Epithelial cell of prostate (primary cell): ENCODE measurements around the gene GADD45GIP1.

Experiments used
- DNase-seq: peaks from one replicate; pipeline ENCODE4 v3.0.0-alpha.2; 2011; ENCODE audit warnings: low read depth, low spot score
- H3K27ac ChIP-seq: fragments of 450-650 bp; 2 replicates; pipeline ENCODE4 v1.5.1; 2017; ENCODE audit warnings: mild to moderate bottlenecking

The GADD45GIP1 gene

GRCh38 chr19:12945479-12946091 lies 11.4 kb downstream of the GADD45GIP1 start, which contains the start of gene RAD23A:
Gene RAD23A, plus strand, starts transcription at chr19:12945862. Its CDS starts 87 bp downstream, at chr19:12945949.
- H3K27ac ChIP-seq, result peak within 1 kb of the TSS; percentile 95
- peak; percentile 90 for DNase-seq

- H3K27ac ChIP-seq, result peak overlapping the region; percentile 95
- DNase-seq, result no peak
Observed at GRCh38 chr19:12944104-12944674, 12.8 kb downstream of the GADD45GIP1 start.

- DNase-seq, result no peak
- peak overlapping the region; percentile 70 for H3K27ac ChIP-seq
Observed at GRCh38 chr19:12943437-12944044, 13.5 kb downstream of the GADD45GIP1 start.

- no peak for DNase-seq
- H3K27ac ChIP-seq, result peak overlapping the region; percentile 70
Observed at GRCh38 chr19:12940897-12941296, 16.1 kb downstream of the GADD45GIP1 start.

- DNase-seq, result no peak
- peak overlapping the region; percentile 70 for H3K27ac ChIP-seq
Observed at GRCh38 chr19:12939975-12940423, 17.0 kb downstream of the GADD45GIP1 start.

GRCh38 chr19:12938779-12939601 lies 18.0 kb downstream of the GADD45GIP1 start:
- H3K27ac ChIP-seq, result peak overlapping the region; percentile 70
- DNase-seq, result no peak

- DNase-seq, result peak; percentile 93
Observed at GRCh38 chr19:12937927-12938778, 18.9 kb downstream of the GADD45GIP1 start, which contains the start of gene CALR. Gene CALR, plus strand, starts transcription at chr19:12938609. Its CDS starts 71 bp downstream, at chr19:12938680.

GRCh38 chr19:12937093-12937926 lies 19.7 kb downstream of the GADD45GIP1 start:
- no peak for DNase-seq
- no peak overlapping the region for H3K27ac ChIP-seq

More at GRCh38 chr19:12937927-12938778, 18.9 kb downstream of the GADD45GIP1 start, which contains the start of gene CALR:
- H3K27ac ChIP-seq, result peak within 1 kb of the TSS; percentile 70

- no peak for DNase-seq
- no peak overlapping the region for H3K27ac ChIP-seq
Observed at GRCh38 chr19:12936582-12936981, 20.4 kb downstream of the GADD45GIP1 start.

GRCh38 chr19:12935071-12935470 lies 22.0 kb downstream of the GADD45GIP1 start:
- DNase-seq, result no peak
- H3K27ac ChIP-seq, result no peak overlapping the region

GRCh38 chr19:12933287-12934072 lies 23.5 kb downstream of the GADD45GIP1 start, which contains the start of gene FARSA:
Gene FARSA, minus strand, starts transcription at chr19:12933711. Its CDS starts 15 bp downstream, at chr19:12933696.
- DNase-seq, result peak; percentile 55
- H3K27ac ChIP-seq, result peak within 1 kb of the TSS; percentile 53

- peak overlapping the region; percentile 53 for H3K27ac ChIP-seq
- no peak for DNase-seq
Observed at GRCh38 chr19:12932392-12933286, 24.4 kb downstream of the GADD45GIP1 start.

GRCh38 chr19:12930002-12930645 lies 26.9 kb downstream of the GADD45GIP1 start:
- no peak overlapping the region for H3K27ac ChIP-seq
- no peak for DNase-seq

GRCh38 chr19:12924621-12925310 lies 32.3 kb downstream of the GADD45GIP1 start:
- DNase-seq, result no peak
- no peak overlapping the region for H3K27ac ChIP-seq

- DNase-seq, result no peak
- H3K27ac ChIP-seq, result no peak overlapping the region
Observed at GRCh38 chr19:12922959-12923358, 34.1 kb downstream of the GADD45GIP1 start.

GRCh38 chr19:12921047-12921446 lies 36.0 kb downstream of the GADD45GIP1 start:
- no peak overlapping the region for H3K27ac ChIP-seq
- DNase-seq, result no peak
